HCT116 (cell line): ENCODE data around the gene PHF20.

Source experiments
- CEBPB ChIP-seq: IDR thresholded peaks from 2 replicates; pipeline ENCODE4 v1.6.1; 2012; ENCODE audit warnings: low read depth
- CTCF ChIP-seq, 3 experiments: fragments of 200-600 bp in 1 of 3; sonication (generic) in 1 of 3; IDR thresholded peaks in 2 of 3; conservative IDR thresholded peaks in 1 of 3; 2 replicates each; pipeline ENCODE4 v1.5.1; 2012 to 2017; ENCODE audit warnings: low read depth in 2 of 3, low read length in 2 of 3, antibody characterized with exemption in 1 of 3, borderline replicate concordance in 1 of 3, control low read depth in 1 of 3, mild to moderate bottlenecking in 1 of 3, mixed read lengths in 1 of 3, mixed run types in 1 of 3, moderate library complexity in 1 of 3; ENCODE audit not compliant: insufficient read depth in 1 of 3
- ELF1 ChIP-seq: IDR thresholded peaks from 2 replicates; pipeline ENCODE4 v1.6.1; 2012; ENCODE audit warnings: low read depth, borderline replicate concordance
- MAX ChIP-seq: IDR thresholded peaks from 2 replicates; pipeline ENCODE4 v1.6.1; 2012
- POLR2A ChIP-seq: IDR thresholded peaks from 2 replicates; pipeline ENCODE4 v1.7.0; 2011; ENCODE audit warnings: borderline replicate concordance; ENCODE audit not compliant: insufficient read depth, insufficient read length; ENCODE audit errors: extremely low read depth
- SIN3A ChIP-seq: IDR thresholded peaks from 2 replicates; pipeline ENCODE4 v1.6.1; 2012; ENCODE audit warnings: low read depth

GRCh38 chr20:35729283-35729807 lies 42.5 kb upstream of the PHF20 start:
- TF ChIP-seq CTCF (IDR thresholded peaks at IDR 0.05 in 2 of 3, conservative IDR thresholded peaks at IDR 0.05 in 1 of 3; ENCODE audit: borderline replicate concordance in 1 of 3, insufficient read depth in 1 of 3, low read depth in 2 of 3, low read length in 2 of 3), result no peak
- no peak for TF ChIP-seq POLR2A
- TF ChIP-seq MAX, result no peak
- TF ChIP-seq ELF1, result no peak
- no peak for TF ChIP-seq CEBPB
- TF ChIP-seq SIN3A, result no peak
